H1 (cell line): ENCODE measurements around the gene SUCLG2. TPM values are rescaled to one million over a fixed set of nuclear protein-coding genes. Genes with fewer than 3 reads are reported as not detected.

Experiments
- HDAC6 ChIP-seq: IDR thresholded peaks from one replicate; pipeline ENCODE4 v1.7.1; 2012; ENCODE audit warnings: low read depth, mild to moderate bottlenecking, inconsistent platforms, low read length, moderate library complexity
- JUN ChIP-seq: IDR thresholded peaks from 2 replicates; pipeline ENCODE4 v1.6.1; 2011; ENCODE audit warnings: low read depth, mild to moderate bottlenecking, improper control_type of control experiment, low read length
- POLR2AphosphoS5 ChIP-seq: IDR thresholded peaks from 2 replicates; pipeline ENCODE4 v1.6.1; 2011; ENCODE audit warnings: low read depth, low read length
- polyA plus RNA-seq, 7 experiments: library from polyadenylated mRNA; depleted of rRNA in 3 of 7; stranded (reverse) in 5 of 7; unstranded in 2 of 7; fragments of >200 nt in 5 of 7; fragments of 200-250 nt in 2 of 7; gene quantifications; 1 replicate in 5 of 7; 2 replicates in 1 of 7; 4 replicates in 1 of 7; pipeline versions ENCODE4 v1.2.1 to v1.2.3, GENCODE V29; 2011 to 2013; ENCODE audit warnings: missing spikeins in 2 of 7, mixed read lengths in 2 of 7
- total RNA-seq: library from RNA; stranded (reverse); fragmentation: NEBNext Ultra II Directional; extraction: Animal tissue kit (Norgen Biotek cat#: 25700); gene quantifications from 2 replicates; pipeline ENCODE4 v1.2.1, GENCODE V29; 2021

Gene SUCLG2
- total and polyA plus RNA-seq, 2 of the 8 experiments (the other 6 are each of a cell fraction or from before 2014, with no cell fraction given): 12.9 to 46.2 TPM

- no peak for TF ChIP-seq JUN
- no peak for TF ChIP-seq POLR2AphosphoS5
- no peak for TF ChIP-seq HDAC6
These were observed 38.4 kb downstream of the SUCLG2 start (continued) for GRCh38 chr3:67616046-67616445.
